GM20431 (cell line): ENCODE results near the gene SLAMF7.
"Not testable (repeated sequence)": the region's sequence is repeated elsewhere in the genome, so short reads cannot be mapped to it uniquely, and the experiment has no call there.

ENCODE experiments used
- in situ Hi-C: fragments of 300-500 bp; cut with MseI, MboI; formaldehyde crosslinking; loops from one replicate; pipeline ENCODE4 v1.15.0; 2020; ENCODE audit warnings: low sequenced_read_pairs; ENCODE audit not compliant: unreplicated experiment

SLAMF7 gene

GRCh38 chr1:160718210-160718609 lies 20.8 kb upstream of the SLAMF7 start:
- in situ Hi-C loops, result no loop called here

- in situ Hi-C loops, result loop anchor here (10.0 kb wide), 1 partner anchor 54 kb away; no protein-coding TSS in a partner anchor
Observed at GRCh38 chr1:160720356-160721085, 18.5 kb upstream of the SLAMF7 start.

- in situ Hi-C loops, result loop anchor here (10.0 kb wide), 1 partner anchor 53 kb away; no protein-coding TSS in a partner anchor
Observed at GRCh38 chr1:160721473-160721872, 17.6 kb upstream of the SLAMF7 start.

- in situ Hi-C loops, result loop anchor here (10.0 kb wide), 1 partner anchor 52 kb away; no protein-coding TSS in a partner anchor
Observed at GRCh38 chr1:160722726-160723125, 16.3 kb upstream of the SLAMF7 start.

- in situ Hi-C loops, result loop anchor here (10.0 kb wide), 1 partner anchor 51 kb away; no protein-coding TSS in a partner anchor
Observed at GRCh38 chr1:160723332-160723731, 15.7 kb upstream of the SLAMF7 start.

- in situ Hi-C loops, result loop anchor here (10.0 kb wide), 1 partner anchor 50 kb away; no protein-coding TSS in a partner anchor
Observed at GRCh38 chr1:160724465-160725242, 14.4 kb upstream of the SLAMF7 start.

GRCh38 chr1:160726114-160726497 lies 12.9 kb upstream of the SLAMF7 start:
- in situ Hi-C loops, result loop anchor here (10.0 kb wide), 1 partner anchor 49 kb away; no protein-coding TSS in a partner anchor

- in situ Hi-C loops, result loop anchor here (10.0 kb wide), 1 partner anchor 48 kb away; no protein-coding TSS in a partner anchor
Observed at GRCh38 chr1:160726498-160727315, 12.3 kb upstream of the SLAMF7 start.

- in situ Hi-C loops, result loop anchor here (10.0 kb wide), 1 partner anchor 48 kb away; no protein-coding TSS in a partner anchor
Observed at GRCh38 chr1:160727316-160727640, 11.8 kb upstream of the SLAMF7 start.

GRCh38 chr1:160731564-160731963 lies 7.5 kb upstream of the SLAMF7 start:
- in situ Hi-C loops, result not testable (repeated sequence)

GRCh38 chr1:160731990-160732389 lies 7.1 kb upstream of the SLAMF7 start:
- in situ Hi-C loops, result no loop called here

- in situ Hi-C loops, result no loop called here
Observed at GRCh38 chr1:160733898-160734297, 5.1 kb upstream of the SLAMF7 start.

- in situ Hi-C loops, result no loop called here
Observed at GRCh38 chr1:160734301-160734700, 4.7 kb upstream of the SLAMF7 start.

GRCh38 chr1:160738271-160738670 lies 776 bp upstream of the SLAMF7 start:
- in situ Hi-C loops, result no loop called here

- in situ Hi-C loops, result no loop called here
Observed at GRCh38 chr1:160740133-160740688, 1.2 kb downstream of the SLAMF7 start.

GRCh38 chr1:160741092-160741501 lies 2.0 kb downstream of the SLAMF7 start:
- in situ Hi-C loops, result no loop called here

GRCh38 chr1:160741612-160742348 lies 2.7 kb downstream of the SLAMF7 start:
- in situ Hi-C loops, result no loop called here

GRCh38 chr1:160742428-160743127 lies 3.5 kb downstream of the SLAMF7 start:
- in situ Hi-C loops, result no loop called here

- in situ Hi-C loops, result no loop called here
Observed at GRCh38 chr1:160743266-160743665, 4.2 kb downstream of the SLAMF7 start.
